ENCODE data around the gene RNF144B.

Gene RNF144B

DNA sequence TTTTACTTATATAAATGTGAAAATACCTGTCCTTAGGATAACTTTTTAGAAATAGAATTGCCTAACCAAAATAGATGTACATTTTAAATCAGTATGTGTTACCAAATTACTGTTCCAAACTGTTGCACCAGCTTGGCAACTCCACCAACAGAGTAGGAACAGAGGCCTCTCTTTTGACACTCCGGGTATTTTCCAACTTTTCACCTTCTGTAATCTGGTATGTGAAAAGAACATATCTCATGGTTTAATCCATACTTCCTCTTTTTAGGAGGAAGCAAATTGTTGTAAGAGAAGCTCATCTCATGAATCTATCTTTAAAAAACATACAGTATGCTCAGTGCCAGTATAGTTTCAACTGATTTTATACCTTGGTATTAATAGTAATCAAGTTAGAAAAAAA, 24.9 kb downstream of the RNF144B start:
- no peak for DNase-seq

DNA sequence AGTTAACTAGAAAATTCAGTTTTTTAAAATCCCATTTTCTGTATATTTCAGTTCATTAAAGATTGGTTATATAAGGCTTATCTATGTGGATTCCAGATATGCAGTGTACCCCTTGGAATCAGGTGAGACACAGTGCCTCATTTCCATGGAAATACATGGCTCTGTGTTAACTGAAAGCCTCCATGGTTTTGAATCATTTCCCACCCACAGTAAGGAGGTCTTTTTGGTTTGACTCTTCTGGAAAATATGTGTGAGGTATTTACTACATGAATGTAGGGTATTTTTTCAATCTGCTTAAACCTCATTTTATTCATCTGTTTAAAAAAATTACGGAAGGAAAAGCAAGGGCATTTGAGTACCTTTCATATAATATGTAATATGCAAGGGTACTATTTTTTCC, 25.5 kb downstream of the RNF144B start:
- no peak for DNase-seq

DNA sequence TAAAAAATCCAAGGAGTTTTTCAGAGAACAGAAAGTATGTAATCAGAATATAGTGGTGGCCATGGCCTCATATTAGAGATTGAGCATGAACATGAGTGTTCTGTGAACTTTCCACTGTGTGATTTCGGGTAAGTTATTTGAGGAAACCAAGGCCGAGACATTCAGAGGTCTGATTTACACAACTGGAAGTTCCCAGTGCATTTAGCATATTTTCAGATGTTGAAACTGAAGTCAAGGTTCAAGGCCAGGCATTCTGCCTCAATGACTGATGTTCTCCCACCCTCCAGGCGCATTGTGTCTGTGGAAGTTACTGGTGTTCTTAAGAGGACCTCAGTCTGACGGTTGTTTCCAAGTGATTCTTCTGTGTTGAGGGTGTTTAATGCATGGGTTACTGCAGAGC, 26.2 kb downstream of the RNF144B start:
- DNase-seq, result no peak

DNA sequence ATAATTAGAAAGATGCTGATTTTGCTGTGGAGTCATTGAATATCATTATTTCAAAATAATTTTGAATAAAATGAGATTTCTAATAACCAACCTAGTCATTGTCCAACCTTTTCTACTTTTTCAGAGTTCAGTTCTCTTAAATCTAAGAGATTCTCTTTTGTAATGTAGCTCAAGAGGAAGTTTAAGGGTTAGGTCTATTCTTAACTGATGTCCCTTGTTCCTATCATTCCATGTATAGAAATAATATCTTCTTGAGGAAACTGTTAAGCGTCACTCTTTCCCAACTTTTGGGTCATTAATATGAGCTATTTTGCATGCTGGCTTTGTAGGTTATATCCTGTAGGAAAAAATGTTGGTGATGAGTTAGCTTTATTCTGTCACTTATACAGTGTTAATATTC, 27.0 kb downstream of the RNF144B start:
- no peak for DNase-seq

DNA sequence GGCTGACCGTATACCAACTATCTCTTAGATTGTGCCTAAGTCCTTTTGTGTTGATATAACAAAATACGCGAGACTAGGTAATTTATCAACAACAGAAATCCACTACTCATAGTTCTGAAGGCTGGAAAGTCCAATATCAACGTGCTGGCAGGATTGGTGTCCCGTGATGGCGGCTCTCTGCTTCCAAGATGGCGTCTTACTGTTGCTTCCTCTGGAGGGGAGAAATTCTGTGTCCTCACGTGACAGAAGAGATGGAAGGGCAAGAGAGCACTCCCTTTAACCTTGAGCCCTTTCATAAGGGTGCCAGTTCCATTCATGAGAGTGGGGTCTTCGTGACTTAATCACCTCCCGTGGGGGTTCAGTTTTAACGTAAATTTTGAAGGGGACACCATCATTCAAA, 28.1 kb downstream of the RNF144B start:
- DNase-seq, result no peak

DNA sequence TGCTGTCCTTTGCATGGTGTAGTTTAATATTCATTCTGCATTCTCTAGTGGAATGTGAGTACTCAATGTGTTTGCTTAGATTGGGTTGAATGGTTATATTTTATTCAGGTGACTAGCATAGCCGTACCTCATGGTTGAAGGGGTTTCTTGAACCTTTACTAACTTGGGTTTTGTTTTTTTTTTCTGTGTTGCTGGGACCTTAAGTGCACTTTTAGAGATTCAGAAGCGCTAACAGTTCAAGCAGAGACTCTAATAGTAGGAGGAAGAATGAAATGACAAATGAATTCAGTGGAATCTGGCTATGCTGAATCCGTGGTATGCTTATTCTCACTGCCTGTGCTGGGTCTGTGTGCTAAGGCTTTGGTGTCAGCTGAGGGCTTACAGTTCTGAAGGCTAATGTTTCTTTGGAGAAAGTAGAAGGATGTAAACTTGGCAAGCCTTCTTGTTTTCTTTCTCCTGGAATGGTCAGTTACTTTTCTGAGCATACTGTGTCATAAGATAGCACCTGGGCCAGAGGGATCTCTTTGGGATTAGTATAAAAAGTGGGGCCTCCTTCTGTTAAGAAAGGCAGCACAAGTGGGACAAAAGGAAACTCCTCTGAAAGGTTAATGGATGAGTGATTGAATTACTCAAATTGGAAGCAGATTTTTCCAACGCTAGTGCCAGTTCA, 28.7 kb downstream of the RNF144B start:
- no peak for DNase-seq

DNA sequence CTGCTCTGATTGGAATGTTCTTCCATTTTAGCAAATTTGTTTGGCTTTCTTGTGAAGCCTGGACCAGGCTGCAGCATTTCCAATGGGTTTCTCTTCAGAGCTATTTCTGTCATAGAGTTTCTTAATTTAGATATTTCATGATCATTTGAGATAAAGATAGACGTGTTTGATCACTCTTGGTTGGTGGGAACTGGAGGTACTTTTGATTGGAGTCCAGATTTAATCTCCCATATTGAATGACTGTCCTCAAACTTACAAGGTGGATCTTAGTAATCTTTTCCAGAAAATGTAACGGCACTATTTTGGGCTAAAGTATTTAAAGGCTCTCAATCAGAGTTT, 29.2 kb downstream of the RNF144B start:
- DNase-seq, result no peak

DNA sequence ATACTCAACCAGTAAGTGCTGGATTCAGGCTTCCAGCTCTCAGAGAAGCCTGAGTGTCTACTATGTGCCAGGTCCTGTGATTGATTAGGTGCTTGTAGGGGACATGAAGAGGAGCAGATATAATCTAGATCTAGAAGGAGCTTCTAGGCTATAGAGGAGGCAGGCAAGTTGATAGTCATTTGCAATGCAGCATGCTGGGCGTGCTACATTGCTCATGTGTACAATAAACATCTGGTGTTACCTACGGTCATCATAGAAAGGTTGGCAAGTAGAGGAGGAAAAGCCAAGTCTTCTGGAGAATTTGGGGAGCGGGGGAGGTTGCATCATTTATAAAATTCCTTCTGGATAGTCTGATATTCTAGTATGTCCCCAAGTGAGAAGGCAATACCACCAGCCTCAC, 33.2 kb downstream of the RNF144B start:
- no peak for DNase-seq

DNA sequence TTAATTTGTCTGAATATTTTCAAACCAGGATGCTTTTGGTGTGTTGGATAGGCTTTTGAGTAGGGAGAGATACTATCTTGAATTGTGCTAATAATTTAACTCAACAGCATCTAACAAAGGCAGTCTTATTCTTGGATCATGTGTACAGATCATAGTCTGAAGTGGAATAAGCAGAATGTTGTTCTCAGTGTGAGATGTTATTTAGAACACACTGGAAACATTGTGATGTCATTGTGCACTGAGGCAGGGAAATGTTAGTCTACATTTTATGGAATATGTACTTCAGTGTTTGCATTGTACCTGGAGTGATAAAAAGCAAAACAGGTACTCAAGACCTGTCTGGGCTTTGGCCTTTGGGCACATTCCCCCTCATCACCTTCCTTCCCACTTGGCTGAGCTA, 35.0 kb downstream of the RNF144B start:
- no peak for DNase-seq

DNA sequence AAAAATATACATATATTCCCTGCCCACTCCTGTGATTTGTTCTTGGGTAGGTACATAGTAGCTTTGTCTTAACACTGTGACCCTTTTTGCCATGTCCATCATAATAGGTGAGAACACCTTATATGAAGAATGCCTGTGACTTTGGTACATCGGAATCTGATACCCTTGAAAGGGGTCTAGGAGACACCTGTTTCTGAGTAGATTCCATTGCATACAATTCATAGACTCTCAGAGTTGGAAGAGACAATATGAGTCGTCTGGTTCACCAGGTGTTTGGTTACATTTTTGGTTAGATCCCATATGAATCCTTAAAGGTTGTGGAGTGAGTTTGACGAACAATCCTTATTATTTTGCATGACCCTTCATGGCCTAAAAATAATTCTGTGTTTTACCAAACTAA, 36.3 kb downstream of the RNF144B start:
- DNase-seq, result no peak

DNA sequence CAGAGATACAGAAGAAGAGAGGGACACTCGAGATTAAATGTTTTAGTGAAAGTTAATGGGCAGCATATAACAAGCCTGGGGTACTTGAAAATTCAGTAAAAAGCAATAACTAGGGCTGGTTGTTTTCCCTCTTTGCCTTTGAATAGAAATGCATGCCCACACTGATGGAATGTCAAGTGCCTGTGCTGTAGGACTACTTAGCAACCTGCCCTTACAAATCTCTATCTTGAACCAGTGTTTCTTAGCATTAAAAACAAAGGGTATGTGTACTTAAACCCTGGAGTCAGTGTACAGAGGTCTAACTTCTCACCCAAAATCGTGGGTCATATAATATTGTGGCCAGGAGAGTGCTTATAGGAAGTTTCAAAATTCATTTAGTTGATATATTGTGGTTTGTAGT, 37.1 kb downstream of the RNF144B start:
- DNase-seq, result no peak

DNA sequence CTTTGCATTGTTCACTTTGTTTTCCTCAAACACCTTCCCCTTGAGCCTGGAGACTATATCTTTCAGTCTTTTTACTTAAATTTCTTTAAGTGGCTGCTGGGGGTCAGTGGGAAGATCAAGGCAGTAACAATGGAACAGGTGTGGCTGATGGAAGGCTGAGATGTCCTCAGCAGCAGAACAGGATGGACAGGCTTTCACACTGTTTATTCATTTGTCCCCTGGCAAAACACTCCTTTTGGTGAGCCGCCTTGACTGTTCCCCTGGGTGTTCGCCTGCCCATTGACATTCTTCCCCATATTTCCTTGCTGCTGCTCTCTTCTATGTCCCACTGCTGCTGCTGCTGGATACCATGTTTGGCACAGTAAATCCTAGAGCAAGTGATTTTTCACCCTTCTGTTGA, 38.1 kb downstream of the RNF144B start:
- DNase-seq, result no peak

DNA sequence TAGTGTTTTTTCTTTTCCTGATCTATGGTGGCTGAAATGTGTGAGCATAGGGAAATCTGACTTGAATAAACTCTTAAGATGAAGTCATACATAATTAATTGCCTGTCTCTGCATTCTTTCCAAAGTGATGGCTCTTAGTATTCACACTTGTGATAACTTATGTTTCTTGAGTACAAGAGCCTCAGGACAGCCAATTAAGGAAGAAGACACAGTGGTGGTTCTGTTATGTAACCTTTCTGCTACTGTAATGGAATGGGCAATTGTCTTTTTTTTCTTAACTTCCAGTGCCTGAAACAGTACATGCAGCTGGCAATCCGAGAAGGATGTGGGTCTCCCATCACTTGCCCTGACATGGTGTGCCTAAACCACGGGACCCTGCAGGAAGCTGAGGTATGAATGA, 40.1 kb downstream of the RNF144B start:
- DNase-seq, result no peak

DNA sequence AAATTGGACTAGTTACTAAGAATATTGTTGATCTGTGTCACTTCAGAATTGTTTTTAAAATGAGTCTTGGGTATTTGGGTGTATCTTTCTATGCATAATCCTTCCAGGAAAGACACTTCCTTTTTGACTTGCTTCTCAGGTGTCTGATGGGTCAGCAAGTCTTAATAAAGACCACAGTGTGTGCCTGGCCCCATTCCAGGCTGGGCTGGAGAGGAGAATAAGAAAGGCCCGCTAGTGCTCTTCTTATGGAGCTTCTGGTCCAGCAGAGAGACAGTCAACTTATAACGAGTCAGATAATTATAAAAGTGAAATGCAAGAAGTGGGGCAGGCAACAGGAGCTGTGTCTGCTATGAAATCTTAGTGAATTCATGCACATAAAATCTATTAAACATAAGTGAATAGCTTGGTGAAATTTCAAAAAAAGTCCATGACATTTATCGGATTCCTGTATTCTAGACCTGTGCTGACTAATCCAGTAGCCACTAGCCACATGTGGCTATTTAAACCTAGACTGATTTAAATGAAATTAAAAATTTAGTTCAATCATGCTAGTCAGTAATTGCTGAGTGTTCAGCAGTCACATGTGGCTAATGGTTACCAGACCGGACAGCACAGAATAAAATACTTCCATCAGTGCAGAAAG, 42.6 kb downstream of the RNF144B start:
- DNase-seq, result no peak

DNA sequence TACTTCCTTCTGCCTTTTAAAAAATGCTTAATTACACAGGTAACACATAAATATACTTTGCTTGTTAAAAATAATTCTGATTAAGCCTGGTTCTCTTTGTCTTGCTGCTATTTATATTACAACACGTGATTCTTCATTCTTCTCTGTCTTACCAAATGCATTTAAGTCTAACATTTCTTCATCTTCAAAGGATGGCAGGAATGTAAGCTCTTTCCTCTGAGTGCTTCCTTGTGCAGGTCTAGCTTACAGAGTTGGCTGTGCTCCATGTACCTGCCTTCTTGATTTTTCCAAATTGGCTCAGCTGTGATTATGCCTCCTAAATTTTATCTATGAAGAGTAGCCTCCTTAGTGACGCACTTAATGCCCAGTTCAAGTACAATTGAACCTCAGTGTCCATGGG, 44.4 kb downstream of the RNF144B start:
- no peak for DNase-seq

DNA sequence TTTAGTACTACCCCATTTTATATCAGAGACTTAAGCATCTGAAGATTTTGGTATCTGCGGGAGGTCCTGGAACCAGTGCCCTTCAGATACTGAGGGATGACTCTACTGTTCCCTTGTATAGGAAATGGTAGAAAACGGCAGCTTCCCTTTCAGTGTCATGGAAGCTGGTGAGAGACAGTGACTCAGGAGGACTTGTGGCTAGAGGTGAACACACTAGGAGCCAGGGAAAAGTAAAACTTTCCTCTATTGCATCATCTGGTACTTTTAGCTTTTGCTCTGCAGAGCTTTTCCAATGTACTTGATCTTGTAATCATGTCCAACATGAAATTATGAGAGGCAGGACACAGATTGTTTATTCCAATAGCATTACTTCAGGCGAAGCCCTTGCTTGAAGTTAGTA, 45.0 kb downstream of the RNF144B start:
- DNase-seq, result no peak

DNA sequence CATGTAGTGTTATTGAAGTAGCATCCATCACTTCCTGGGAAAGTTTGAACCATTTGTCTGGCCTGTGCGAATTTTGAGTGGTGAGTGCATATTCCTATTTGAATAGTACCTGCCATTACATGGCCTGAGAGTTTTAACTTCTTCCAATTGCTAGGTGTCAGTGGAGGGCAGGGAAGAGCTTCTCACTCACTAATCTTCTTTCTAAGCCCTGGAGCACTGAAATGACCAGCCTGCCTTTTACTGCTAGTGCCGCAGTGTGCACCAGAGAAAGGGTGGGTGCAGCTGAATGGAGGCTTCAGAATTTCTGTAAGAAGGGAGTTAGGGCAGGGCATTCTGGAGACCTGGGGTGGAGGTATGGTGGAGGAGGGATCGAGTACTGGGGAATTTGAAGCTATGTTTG, 45.5 kb downstream of the RNF144B start:
- no peak for DNase-seq

DNA sequence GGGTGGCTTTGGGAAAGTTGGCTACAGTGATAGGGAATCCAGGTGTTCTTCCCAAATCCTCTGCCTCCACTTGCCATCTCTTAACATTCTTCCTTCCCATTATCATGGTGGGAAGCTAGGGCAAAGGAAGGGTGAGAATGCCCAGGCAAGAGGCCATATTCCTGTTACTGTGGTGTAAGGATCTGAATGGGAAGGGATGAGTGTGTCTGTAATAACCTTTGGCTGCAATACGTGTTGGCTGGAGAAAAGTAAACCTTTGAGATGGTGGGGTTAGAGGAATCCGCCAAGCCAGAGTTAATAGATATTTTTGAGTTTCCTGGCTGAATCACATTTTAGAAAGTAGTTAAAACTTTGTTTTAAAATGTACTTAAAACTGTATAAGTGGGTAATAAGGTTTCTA, 45.9 kb downstream of the RNF144B start:
- no peak for DNase-seq

DNA sequence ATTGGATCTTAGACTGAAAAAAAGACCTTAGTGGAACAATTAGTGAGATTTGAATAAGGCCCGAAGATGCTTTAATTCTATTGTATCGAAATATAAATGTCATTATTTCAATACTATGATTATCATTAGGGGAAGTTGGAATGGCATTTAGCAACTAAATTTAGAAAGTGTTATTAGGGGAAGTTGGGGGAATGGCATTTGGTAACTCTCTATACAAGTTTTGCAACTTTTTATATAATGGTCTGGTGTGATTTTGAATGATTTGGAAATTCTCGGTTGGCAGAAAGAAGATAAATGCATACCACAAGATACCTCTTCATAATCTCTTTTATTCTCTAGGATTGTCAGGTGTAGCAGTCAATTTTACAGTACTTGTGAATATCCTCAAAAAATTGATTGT, 49.2 kb downstream of the RNF144B start:
- no peak for DNase-seq

DNA sequence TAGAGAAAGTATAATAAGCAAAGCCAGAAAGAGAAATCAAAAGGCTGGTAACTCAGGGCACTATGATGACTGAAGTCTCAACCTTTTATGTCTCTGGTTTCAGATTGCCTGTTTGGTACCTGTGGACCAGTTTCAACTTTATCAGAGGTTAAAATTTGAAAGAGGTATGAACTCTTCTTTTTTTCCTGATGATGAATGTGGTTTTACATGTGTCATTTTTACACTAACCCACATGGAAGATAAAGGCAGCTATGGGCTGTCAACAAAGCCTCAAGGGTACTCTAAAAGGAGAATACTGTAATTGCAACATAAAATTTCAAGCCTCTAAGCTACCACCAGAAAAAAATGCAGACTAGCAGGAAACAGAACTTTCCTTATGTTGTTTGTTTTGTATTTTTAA, 52.4 kb downstream of the RNF144B start:
- DNase-seq, result no peak

DNA sequence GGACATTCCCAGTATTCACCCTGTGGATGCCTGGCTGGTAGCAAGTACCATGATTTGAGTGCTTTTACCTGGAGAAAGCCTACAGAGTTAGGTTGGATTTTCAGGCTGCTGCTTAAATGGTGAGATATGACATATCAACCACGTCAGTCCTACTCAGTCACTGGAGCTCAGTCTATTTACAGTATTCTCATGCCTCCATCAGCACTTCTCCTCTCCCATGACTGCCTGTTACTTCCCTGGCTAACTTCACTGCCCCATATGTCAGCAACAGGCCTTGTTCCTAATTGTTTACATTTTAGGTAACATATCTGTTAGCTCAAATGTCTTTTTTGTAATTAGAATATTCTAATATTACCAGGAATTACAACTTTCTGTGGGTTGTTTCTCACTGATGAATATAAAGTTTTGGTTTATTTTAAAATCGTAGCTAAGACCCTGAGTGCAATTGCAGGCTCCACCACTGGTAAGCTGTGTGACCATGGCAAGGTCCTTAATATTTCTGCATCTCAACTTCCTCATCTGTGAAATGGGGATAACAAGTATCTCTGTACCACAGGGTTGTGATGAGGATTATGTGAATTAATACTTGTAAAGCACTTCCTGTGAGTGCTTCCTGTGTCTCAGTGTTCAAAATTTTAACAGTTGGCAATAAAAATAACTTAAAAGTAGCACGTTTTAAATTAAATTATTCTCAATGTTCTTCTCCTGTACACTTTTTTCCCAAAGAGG, 54.3 kb downstream of the RNF144B start:
- no peak for DNase-seq

DNA sequence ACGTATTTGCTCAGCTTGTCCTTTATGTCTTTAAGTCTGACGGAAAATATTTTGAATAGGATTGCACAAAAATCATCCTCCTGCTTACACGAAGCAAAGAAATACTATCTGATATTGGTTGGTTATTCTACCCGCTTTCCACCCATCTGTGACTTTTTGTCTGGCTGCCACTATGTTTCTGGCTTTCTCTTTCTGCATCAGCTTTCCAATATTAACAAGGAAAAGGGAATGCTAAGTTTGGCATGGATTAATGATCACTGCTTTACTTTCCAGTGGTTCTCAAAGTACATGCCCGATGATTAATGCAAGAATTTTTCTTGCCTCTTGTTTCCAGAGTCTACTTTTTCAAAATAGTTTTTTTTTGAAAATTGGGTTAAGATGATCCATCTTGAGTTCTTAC, 57.0 kb downstream of the RNF144B start:
- no peak for DNase-seq

DNA sequence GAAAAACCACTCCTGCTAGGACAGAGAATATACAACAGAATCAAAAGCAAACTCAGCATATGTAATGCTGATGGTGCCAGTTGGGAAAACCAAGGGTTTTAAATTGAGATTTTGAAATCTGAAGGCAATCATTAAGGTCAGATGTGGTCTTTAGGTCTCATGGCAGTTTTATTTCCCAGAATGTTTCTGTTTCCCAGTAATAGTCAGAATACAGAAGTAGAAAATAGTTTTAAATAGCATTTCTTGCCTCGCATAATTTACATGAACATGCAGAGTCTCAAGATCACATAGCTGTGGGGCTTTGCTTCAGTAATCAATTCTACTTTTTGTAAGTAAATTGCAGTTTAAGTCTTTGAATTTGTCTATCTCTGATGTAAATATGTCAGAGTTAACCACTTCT, 58.1 kb downstream of the RNF144B start:
- no peak for DNase-seq

DNA sequence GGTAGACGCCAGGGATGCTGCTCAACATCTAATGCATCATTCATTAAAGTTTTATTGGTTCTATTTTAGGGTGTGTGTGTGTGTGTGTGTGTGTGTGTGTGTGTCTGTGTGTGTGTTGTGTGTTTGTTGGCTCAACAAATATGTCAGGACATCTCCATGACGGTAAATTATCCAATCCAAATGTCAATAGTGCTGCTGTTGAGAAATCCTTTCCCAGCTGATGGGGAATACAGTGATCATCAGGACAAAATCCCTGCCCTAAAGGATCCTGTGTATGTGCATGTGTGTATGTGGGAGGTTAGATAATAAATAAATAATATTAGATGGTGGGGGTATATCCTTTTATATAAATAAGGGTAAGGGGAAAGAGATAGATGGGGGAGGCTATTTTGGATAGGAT, 59.6 kb downstream of the RNF144B start:
- DNase-seq, result no peak

DNA sequence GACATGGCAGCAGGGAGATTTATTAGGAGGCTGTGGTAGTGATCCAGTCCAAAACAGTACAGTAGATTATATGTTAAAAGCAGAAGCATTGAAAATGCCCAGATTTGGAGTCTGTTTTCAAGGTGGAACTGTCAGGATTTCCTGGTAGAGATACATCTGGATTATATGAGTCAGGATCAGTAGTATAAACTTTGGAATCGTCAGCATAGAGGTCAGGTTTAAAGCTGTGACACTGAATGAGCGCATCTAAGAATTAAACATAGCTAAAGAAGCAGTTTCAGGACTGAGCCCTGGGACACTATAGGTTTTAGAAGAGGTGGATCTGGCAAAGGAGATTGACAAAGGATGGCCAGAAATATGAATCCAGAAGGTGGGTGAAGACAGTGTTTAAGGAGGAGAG, 60.4 kb downstream of the RNF144B start:
- no peak for DNase-seq
